ENCODE measurements around the gene AMMECR1.

GRCh38 chrX:110251961-110252360 lies 65.9 kb downstream of the AMMECR1 start:
- TF ChIP-seq, protein P1, sequence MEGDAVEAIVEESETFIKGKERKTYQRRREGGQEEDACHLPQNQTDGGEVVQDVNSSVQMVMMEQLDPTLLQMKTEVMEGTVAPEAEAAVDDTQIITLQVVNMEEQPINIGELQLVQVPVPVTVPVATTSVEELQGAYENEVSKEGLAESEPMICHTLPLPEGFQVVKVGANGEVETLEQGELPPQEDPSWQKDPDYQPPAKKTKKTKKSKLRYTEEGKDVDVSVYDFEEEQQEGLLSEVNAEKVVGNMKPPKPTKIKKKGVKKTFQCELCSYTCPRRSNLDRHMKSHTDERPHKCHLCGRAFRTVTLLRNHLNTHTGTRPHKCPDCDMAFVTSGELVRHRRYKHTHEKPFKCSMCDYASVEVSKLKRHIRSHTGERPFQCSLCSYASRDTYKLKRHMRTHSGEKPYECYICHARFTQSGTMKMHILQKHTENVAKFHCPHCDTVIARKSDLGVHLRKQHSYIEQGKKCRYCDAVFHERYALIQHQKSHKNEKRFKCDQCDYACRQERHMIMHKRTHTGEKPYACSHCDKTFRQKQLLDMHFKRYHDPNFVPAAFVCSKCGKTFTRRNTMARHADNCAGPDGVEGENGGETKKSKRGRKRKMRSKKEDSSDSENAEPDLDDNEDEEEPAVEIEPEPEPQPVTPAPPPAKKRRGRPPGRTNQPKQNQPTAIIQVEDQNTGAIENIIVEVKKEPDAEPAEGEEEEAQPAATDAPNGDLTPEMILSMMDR (IDR thresholded peaks at IDR 0.05) = no peak
- no peak for TF ChIP-seq POLR2A (IDR thresholded peaks at IDR 0.05)

Measured in uterus (tissue), 2 donors.